MCF 10A (cell line): Measurements from ENCODE around the gene RPGRIP1L. TPM values are rescaled to one million over a fixed set of nuclear protein-coding genes. Genes with fewer than 3 reads are reported as not detected.

Experiments used
- BruUV-seq: library from RNA; stranded (reverse); fragments of 400-500 nt; replicated peaks from 2 replicates; lab custom pipeline; 2021; lab: Mats Ljungman, UMichigan
- CTCF ChIA-PET: fragments of 300-600 bp; sonication (Branson Sonifier 250); formaldehyde crosslinking; extraction: SDS; loops from one replicate; lab custom pipeline; 2021; ENCODE audit warnings: antibody characterized with exemption, inconsistent platforms; lab: Yijun Ruan, JAX
- POLR2A ChIA-PET: fragments of 300-600, 350-650 bp; sonication (Branson Sonifier 250); formaldehyde crosslinking; extraction: SDS; loops from one replicate; lab custom pipeline; 2020; ENCODE audit warnings: antibody characterized with exemption, inconsistent platforms; lab: Yijun Ruan, JAX
- DNase-seq: peaks from one replicate; pipeline ENCODE4 v3.0.0-alpha.2; 2018; ENCODE audit not compliant: unreplicated experiment
- H3K27ac Mint-ChIP-seq: one replicate; pipeline ENCODE4 v1.8.0; 2022; ENCODE audit warnings: mild to moderate bottlenecking, low read depth, mixed read lengths; ENCODE audit not compliant: unreplicated experiment
- H3K27me3 Mint-ChIP-seq: one replicate; pipeline ENCODE4 v1.8.0; 2022; ENCODE audit warnings: mixed read lengths; ENCODE audit not compliant: insufficient read depth, unreplicated experiment
- H3K36me3 Mint-ChIP-seq: one replicate; pipeline ENCODE4 v1.8.0; 2022; ENCODE audit warnings: mild to moderate bottlenecking, moderate library complexity, mixed read lengths; ENCODE audit not compliant: insufficient read depth, unreplicated experiment
- H3K4me1 Mint-ChIP-seq: one replicate; pipeline ENCODE4 v1.8.0; 2022; ENCODE audit warnings: mixed read lengths; ENCODE audit not compliant: insufficient read depth, unreplicated experiment
- H3K4me3 Mint-ChIP-seq: one replicate; pipeline ENCODE4 v1.8.0; 2022; ENCODE audit warnings: mild to moderate bottlenecking, moderate library complexity, mixed read lengths; ENCODE audit not compliant: unreplicated experiment
- H3K9me3 Mint-ChIP-seq: one replicate; pipeline ENCODE4 v1.8.0; 2022; ENCODE audit warnings: mixed read lengths; ENCODE audit not compliant: unreplicated experiment
- intact Hi-C: fragments of 100-400 bp; cut with micrococcal nuclease; formaldehyde crosslinking; loops from 2 replicates; pipeline ENCODE4 v1.14.1; 2022
- total RNA-seq: library from RNA; stranded (reverse); gene quantifications from 2 replicates; pipeline ENCODE4 v1.2.3, GENCODE V29; 2022
- TF ChIP-seq, protein P1 (sequence below): fragments of 200-600 bp; IDR thresholded peaks from one replicate; pipeline ENCODE4 v1.8.0; 2022; ENCODE audit warnings: antibody characterized with exemption, mild to moderate bottlenecking; ENCODE audit not compliant: unreplicated experiment

The RPGRIP1L gene
- total RNA-seq, 1 experiment from 2014 or later, result 13.4 TPM

- H3K4me1 Mint-ChIP-seq, result peaks cover 6% of the 10 kb centered on the region
- no peak overlapping the region for H3K4me3 Mint-ChIP-seq
- intact Hi-C loops, result no loop called here
- CTCF ChIA-PET, result interaction anchor here (1.0 kb wide), 1 partner anchor 12 kb away, joined by 3 read pairs; no protein-coding TSS in a partner anchor
- H3K9me3 Mint-ChIP-seq, result no peaks in the 10 kb centered on the region
- TF ChIP-seq, protein P1, sequence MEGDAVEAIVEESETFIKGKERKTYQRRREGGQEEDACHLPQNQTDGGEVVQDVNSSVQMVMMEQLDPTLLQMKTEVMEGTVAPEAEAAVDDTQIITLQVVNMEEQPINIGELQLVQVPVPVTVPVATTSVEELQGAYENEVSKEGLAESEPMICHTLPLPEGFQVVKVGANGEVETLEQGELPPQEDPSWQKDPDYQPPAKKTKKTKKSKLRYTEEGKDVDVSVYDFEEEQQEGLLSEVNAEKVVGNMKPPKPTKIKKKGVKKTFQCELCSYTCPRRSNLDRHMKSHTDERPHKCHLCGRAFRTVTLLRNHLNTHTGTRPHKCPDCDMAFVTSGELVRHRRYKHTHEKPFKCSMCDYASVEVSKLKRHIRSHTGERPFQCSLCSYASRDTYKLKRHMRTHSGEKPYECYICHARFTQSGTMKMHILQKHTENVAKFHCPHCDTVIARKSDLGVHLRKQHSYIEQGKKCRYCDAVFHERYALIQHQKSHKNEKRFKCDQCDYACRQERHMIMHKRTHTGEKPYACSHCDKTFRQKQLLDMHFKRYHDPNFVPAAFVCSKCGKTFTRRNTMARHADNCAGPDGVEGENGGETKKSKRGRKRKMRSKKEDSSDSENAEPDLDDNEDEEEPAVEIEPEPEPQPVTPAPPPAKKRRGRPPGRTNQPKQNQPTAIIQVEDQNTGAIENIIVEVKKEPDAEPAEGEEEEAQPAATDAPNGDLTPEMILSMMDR, result no peak
- H3K36me3 Mint-ChIP-seq, result no peaks in the 10 kb centered on the region
- DNase-seq, result no peak
- H3K27me3 Mint-ChIP-seq, result no peaks in the 10 kb centered on the region
- POLR2A ChIA-PET, result interaction anchor here (0.6 kb wide), 1 partner anchor 98 kb away, joined by 3 read pairs; no protein-coding TSS in a partner anchor
- BruUV-seq, result no TSS peak
- H3K27ac Mint-ChIP-seq, result no peak overlapping the region
Measured at GRCh38 chr16:53561101-53561888, 142.4 kb downstream of the RPGRIP1L start.

DNA sequence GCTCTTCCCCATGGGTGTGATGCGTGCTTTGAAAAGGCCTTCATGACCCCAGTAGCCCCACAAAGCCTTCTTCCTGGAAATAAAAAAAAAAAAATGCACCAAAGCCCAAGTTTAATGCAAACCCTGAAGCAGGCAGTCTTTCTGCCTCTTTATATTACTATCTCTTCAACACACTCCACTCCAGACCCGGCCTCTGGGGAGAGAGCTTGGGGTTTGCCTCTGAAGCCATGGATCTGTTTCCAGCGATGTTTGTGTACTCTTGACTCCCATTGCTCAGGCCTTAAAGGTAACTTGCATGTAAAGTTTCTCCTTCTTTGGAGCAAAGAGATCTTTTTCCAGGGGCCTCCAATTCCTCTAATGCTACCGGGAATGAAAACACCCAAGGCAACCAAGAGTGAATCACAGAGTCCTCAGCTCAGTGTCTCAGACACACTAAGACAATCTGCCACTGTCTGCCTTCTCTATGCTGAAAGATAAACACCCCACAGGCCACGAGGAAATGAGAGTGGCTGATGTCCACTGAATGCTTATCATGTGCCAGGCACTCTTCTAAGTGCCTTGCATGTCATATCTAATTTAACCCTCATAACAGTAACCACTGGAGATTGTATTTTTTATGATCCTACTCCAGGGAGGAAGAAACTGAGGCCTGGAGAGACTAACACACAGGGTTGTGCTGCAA lies 144.2 kb downstream of the RPGRIP1L start:
- H3K4me1 Mint-ChIP-seq, result no peaks in the 10 kb centered on the region
- DNase-seq, result no peak
- ChIA-PET POLR2A (interaction anchor here (0.6 kb wide), 2 partner anchors 196 to 198 kb away, joined by 3 read pairs; no protein-coding TSS in a partner anchor), CTCF (interaction anchor here (0.6 to 2.1 kb wide), 2 partner anchors 8 to 10 kb away, joined by 5 to 10 read pairs; no protein-coding TSS in a partner anchor)
- BruUV-seq, result no TSS peak
- no peak overlapping the region for H3K4me3 Mint-ChIP-seq
- H3K27ac Mint-ChIP-seq, result no peak overlapping the region
- H3K9me3 Mint-ChIP-seq, result no peaks in the 10 kb centered on the region
- H3K36me3 Mint-ChIP-seq, result no peaks in the 10 kb centered on the region
- intact Hi-C loops, result no loop called here
- TF ChIP-seq, protein P1, result no peak
- no peaks in the 10 kb centered on the region for H3K27me3 Mint-ChIP-seq

- ChIA-PET POLR2A (no interaction called here), CTCF (interaction anchor here (1.0 to 2.1 kb wide), 2 partner anchors 9 kb away, joined by 4 to 10 read pairs; no protein-coding TSS in a partner anchor)
- BruUV-seq, result no TSS peak
- no peak overlapping the region for H3K27ac Mint-ChIP-seq
- no peaks in the 10 kb centered on the region for H3K27me3 Mint-ChIP-seq
- DNase-seq, result no peak
- TF ChIP-seq, protein P1, result no peak
- intact Hi-C loops, result no loop called here
- H3K4me3 Mint-ChIP-seq, result no peak overlapping the region
- H3K9me3 Mint-ChIP-seq, result no peaks in the 10 kb centered on the region
- no peaks in the 10 kb centered on the region for H3K36me3 Mint-ChIP-seq
- no peaks in the 10 kb centered on the region for H3K4me1 Mint-ChIP-seq
Measured at GRCh38 chr16:53558710-53559109, 144.9 kb downstream of the RPGRIP1L start.

GRCh38 chr16:53556521-53556920 lies 147.1 kb downstream of the RPGRIP1L start:
- no TSS peak for BruUV-seq
- Mint-ChIP-seq H3K27ac (no peak overlapping the region), H3K36me3 (no peaks in the 10 kb centered on the region), H3K4me3 (no peak overlapping the region), H3K27me3 (no peaks in the 10 kb centered on the region), H3K9me3 (no peaks in the 10 kb centered on the region), H3K4me1 (no peaks in the 10 kb centered on the region)
- ChIA-PET POLR2A (interaction anchor here (0.5 kb wide), 1 partner anchor 287 kb away, joined by 3 read pairs; no protein-coding TSS in a partner anchor), CTCF (interaction anchor here (0.6 kb wide), 2 partner anchors 205 to 1419 kb away, joined by 3 read pairs; no protein-coding TSS in a partner anchor)
- intact Hi-C loops, result no loop called here
- DNase-seq, result no peak
- TF ChIP-seq, protein P1, result no peak
